ENCODE results near the gene STAG1. TPM values are rescaled to one million over a fixed set of nuclear protein-coding genes. Genes with fewer than 3 reads are reported as not detected.
"Not testable (repeated sequence)": the region's sequence is repeated elsewhere in the genome, so short reads cannot be mapped to it uniquely, and the experiment has no call there.

The STAG1 gene
- total RNA-seq, 1 donor from 2014 or later: 22.3 TPM

DNA sequence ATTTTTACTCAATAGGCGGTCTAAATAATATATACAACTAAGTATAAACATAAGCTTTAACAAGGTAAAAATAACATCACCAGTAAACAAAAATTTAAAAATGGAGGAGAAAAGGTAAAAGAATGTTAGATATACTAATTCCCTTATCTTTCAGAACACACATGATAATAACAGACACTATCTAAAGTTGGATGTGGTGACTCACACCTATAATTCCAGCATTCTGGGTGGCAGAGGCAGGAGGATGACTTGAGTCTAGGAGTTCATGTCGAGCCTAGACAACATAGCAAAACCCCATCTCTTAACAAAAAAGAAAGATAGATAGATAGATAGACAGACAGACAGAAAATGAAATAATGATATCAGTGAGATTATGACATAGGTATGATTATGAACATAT, 85.1 kb downstream of the STAG1 start:
- DNase-seq: no peak
- ATAC-seq: no peak
- intact Hi-C loops (cut with micrococcal nuclease): no loop called here

GRCh38 chr3:136666301-136666700, 85.9 kb downstream of the STAG1 start:
- DNase-seq; intact Hi-C loops (cut with micrococcal nuclease); ATAC-seq: not testable (repeated sequence)

DNA sequence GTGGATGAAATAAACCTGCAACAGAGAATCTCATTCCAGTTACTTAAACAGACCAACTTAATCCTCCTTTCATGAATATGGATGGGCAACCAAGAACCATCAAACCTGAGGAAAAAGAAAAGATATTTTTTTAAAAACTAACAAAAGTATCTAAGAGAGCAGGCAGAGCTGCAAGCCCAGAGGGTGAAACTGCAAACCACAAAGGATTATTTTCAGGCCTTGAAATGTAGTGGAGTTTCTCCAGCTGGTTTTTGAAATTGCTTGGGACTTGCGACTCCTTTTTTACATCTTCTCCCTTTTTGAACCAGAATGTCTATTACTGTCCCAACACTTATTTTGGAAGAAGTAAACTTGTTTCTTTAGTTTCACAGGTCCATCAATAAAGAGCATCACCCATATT, 87.4 kb downstream of the STAG1 start:
- intact Hi-C loops (cut with micrococcal nuclease): no loop called here
- ATAC-seq (no peak), DNase-seq (no peak)

DNA sequence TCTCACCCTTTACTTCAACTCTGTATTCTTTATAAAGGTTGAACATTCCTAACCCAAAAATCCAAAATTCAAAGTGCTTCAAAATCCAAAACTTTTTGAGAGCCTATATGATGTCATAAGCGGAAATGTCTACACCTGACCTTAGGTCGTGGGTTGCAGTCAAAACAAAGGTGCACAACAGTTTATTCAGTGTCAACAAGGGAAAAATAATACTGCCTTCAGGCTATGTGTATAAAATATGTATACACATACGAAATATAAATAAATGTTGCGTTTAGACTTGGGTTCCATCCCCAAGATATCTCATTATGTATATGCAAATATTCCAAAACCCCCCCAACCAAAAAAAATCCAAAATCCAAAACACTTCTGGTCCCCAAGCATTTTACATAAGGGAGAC, 90.9 kb downstream of the STAG1 start:
- no peak for DNase-seq
- intact Hi-C loops (cut with micrococcal nuclease): no loop called here
- no peak for ATAC-seq

GRCh38 chr3:136658946-136659682, 93.1 kb downstream of the STAG1 start:
- intact Hi-C loops (cut with micrococcal nuclease): no loop called here
- no peak for DNase-seq
- no peak for ATAC-seq

GRCh38 chr3:136657526-136657925, 94.7 kb downstream of the STAG1 start:
- DNase-seq: no peak
- no peak for ATAC-seq
- intact Hi-C loops (cut with micrococcal nuclease): no loop called here

- intact Hi-C loops (cut with micrococcal nuclease): no loop called here
- ATAC-seq: no peak
These were observed 98.5 kb downstream of the STAG1 start for GRCh38 chr3:136653628-136654027.

DNA sequence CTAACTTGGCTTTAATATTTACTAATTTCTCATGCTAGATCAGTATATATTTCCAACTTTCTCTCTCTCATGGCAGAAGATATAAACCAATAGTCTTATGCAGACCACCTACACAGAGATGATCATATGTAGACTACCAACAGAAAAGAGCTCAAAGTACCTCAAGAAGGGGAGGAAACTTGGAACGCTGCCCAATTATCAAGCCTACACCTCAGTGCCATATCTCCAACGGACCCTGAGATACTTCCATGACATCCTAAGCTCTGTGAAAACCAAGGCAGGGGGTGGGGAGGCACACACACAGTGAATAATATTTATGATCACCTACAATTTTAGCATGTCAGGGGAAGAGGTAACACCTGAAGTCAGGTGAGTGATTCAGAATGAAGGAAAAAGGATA, 100.6 kb downstream of the STAG1 start:
- intact Hi-C loops (cut with micrococcal nuclease): no loop called here
- DNase-seq (no peak), ATAC-seq (no peak)

More at GRCh38 chr3:136653628-136654027, 98.5 kb downstream of the STAG1 start:
- no peak for DNase-seq

DNA sequence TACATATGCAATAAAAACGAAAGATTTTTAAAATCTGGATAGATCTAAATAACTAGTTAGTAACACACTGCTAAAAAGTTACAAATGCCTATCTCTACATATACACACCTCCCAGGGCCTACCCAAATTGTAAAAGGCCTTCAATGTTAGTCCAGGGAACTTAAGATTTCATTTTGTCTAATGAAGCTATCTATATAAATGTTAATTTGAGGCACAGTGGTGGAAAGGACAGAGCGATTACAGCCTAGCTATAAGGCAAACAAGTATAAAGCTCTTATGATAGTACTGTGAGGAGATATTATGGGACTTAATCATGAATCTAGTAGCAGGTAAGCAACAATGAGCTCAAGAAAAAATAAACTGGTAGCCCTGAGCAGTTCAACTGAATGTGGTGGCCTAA, 101.7 kb downstream of the STAG1 start:
- intact Hi-C loops (cut with micrococcal nuclease): no loop called here
- ATAC-seq (no peak), DNase-seq (no peak)

DNA sequence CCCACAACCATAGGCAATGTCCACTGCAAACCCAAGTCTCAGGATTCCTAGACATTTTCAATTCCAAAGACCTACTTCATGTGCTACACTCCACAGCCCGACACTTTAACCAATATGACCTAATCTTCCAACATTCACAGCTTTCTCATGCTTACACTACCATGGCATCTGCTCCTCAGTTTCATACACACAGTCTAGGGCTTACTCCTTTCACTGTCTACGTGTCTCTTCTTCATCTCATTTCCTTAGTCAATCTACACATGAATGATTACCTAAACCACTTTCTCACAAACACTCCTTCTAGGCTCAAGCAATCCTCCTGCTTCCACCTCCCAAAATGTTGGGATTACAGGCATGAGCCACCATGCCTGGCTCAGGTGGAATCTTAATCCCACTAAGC, 106.3 kb downstream of the STAG1 start:
- intact Hi-C loops (cut with micrococcal nuclease): no loop called here
- ATAC-seq: no peak
- no peak for DNase-seq

DNA sequence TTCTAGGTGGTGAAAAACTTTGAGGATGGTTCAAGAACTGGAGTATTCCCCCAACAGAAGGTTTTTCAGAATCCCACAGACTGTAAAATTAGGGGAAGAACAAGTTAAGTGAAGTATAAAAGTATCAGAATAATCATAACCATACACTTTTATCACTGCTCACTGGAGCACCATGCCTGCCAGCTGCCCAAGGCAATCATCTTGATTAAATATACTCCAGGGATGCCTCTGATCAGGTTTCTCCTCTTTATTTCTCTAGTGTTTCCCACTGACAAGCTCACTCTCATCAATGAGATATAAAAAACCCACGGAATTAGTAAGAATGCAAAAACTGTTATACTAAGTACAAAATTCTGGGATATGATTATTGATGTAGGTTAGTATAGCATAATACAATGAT, 108.0 kb downstream of the STAG1 start:
- intact Hi-C loops (cut with micrococcal nuclease): no loop called here
- DNase-seq: no peak

DNA sequence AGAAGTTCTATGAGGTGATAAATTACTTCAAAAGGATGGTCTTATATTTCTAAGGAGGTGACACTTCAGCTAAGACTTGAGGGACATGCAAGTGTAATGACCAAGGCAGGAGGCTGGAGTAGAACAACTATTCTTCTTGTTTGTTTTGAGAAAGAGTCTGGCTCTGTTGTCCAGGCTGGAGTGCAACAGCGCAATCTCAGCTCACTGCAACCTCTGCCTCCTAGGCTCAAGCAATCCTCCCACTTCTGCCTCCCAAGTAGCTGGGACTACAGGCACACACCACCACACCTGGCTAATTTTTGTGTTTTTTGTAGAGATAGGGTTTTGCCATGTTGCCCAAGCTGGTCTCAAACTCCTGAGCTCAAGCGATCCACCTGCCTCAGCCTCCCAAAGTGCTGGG, 108.8 kb downstream of the STAG1 start:
- DNase-seq; ATAC-seq; intact Hi-C loops (cut with micrococcal nuclease): not testable (repeated sequence)

More for the DNA sequence above, 108.0 kb downstream of the STAG1 start:
- ATAC-seq: no peak

DNA sequence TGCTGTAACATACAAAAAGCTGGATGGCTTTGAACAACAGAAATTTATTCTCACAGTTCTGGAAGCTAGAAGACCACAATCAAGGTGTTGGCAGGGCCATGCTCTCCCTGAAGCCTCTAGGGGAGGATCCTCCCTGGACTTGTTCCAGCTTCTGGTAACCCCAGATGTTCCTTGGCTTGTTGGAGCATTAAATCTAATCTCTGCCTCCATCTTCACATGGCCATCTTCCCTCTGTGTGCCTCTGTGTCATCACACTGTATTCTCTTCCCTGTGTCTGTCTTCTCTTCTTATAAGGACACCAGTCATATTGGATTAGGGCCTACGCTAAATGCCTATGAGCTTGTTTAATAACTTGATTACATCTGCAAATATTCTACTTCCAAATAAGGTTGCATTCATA, 109.5 kb downstream of the STAG1 start:
- no peak for DNase-seq
- no peak for ATAC-seq
- intact Hi-C loops (cut with micrococcal nuclease): no loop called here

- no peak for ATAC-seq
- intact Hi-C loops (cut with micrococcal nuclease): no loop called here
- DNase-seq: no peak
These were observed 113.1 kb downstream of the STAG1 start for GRCh38 chr3:136639069-136639468.

- DNase-seq (no peak), ATAC-seq (no peak)
- intact Hi-C loops (cut with micrococcal nuclease): no loop called here
These were observed 115.0 kb downstream of the STAG1 start for GRCh38 chr3:136637176-136637575.

DNA sequence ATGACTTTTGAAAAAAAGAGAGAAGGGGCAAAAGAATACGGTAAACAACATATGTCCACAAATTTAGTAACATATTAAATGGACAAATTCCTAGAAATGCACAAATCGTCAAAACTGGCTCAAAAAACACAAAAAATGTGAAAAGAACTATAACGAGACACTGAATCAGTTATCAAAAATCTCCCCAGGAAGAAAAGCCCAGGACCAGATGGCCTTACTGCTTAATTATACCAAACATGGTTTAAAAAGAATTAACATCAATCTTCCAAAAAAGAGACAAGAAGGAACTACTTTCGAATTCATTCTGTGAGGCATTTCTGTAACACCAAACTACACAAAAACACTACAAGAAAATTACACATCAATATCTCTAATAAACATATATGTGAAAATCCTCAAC, 117.4 kb downstream of the STAG1 start:
- DNase-seq: no peak
- ATAC-seq: no peak
- intact Hi-C loops (cut with micrococcal nuclease): no loop called here

- intact Hi-C loops (cut with micrococcal nuclease): no loop called here
- no peak for DNase-seq
- no peak for ATAC-seq
These were observed 119.5 kb downstream of the STAG1 start for GRCh38 chr3:136632625-136633081.

DNA sequence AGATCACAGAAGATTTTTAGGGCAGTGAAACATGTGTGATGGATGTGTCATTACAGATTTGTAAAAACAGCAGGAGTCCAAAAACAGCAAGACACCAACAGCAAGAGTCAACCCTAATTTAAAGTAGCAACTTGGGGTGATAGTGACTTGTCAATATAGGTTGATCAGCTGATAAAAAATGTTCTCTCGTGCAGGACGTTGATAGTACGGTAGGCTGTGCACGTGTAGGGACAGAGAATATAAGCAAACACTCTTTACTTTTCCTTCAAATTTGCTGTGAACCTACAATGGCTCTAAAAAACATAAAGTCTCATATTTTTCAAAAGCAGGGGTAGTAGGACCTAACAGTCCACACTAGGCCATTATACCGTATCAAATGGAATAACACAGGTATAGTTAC, 120.8 kb downstream of the STAG1 start:
- intact Hi-C loops (cut with micrococcal nuclease): no loop called here
- no peak for DNase-seq
- ATAC-seq: no peak

- no peak for ATAC-seq
- intact Hi-C loops (cut with micrococcal nuclease): no loop called here
- no peak for DNase-seq
These were observed 121.3 kb downstream of the STAG1 start for GRCh38 chr3:136630915-136631314.

DNA sequence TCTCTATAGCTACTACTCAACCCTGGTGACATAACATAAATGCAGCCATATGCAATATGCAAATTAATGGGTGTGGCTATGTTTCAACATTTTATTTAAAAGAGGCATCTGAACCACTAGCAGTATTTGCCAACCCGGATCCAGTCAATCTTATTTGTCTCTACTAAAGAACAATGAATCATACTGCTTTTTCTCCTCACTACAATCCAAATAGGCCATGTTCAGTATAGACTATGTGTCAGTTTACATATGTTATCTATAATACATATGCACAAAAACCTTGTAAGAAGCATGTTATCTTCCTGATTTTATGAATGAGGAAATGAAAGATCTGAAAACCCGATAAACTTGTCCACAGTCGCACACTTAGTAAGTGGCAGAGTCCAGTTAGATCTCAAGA, 125.7 kb downstream of the STAG1 start:
- DNase-seq (no peak), ATAC-seq (no peak)

More for the DNA sequence above, 125.7 kb downstream of the STAG1 start:
- intact Hi-C loops (cut with micrococcal nuclease): no loop called here

Measured in left ventricle myocardium superior (tissue), 1 donor.